Measurements from ENCODE around the gene ATP5PD. TPM values are rescaled to one million over a fixed set of nuclear protein-coding genes. Genes with fewer than 3 reads are reported as not detected.

Gene ATP5PD
- total RNA-seq, 1 donor from 2014 or later: 809 TPM

DNA sequence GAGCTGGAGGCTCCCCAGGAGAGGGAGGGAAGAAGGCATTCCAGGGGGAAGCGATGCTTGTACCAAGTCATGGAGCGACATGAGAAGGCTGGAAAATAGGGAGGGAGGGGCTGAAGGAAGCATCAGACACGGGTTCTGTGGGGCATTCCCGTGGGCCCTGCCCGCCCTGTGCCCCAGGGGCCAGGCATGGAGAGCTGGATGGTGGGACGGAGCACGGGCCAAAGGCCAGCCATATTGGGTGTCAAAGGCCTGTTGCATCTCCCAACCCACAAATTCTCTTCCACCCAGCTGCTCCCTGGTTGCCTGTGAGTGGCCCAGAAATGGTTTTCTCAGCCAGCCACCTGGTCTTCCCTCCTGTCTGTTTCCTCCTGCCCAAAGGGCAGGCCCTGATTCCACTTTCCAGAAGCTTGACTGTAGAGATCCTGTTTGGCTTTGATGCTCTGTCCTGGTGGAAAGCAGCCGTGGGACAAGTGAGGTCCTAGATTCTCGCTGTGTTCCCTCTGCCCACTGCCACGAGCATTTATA, 56.1 kb downstream of the ATP5PD start:
- no peaks in the 10 kb centered on the region for H3K27me3 ChIP-seq (ENCODE audit: low read depth)
- H3K4me1 ChIP-seq: peaks cover 63% of the 10 kb centered on the region
- no peak for DNase-seq
- no peaks in the 10 kb centered on the region for H3K9me3 ChIP-seq (replicated peaks)
- H3K4me3 ChIP-seq: no peak overlapping the region
- TF ChIP-seq, protein P1, sequence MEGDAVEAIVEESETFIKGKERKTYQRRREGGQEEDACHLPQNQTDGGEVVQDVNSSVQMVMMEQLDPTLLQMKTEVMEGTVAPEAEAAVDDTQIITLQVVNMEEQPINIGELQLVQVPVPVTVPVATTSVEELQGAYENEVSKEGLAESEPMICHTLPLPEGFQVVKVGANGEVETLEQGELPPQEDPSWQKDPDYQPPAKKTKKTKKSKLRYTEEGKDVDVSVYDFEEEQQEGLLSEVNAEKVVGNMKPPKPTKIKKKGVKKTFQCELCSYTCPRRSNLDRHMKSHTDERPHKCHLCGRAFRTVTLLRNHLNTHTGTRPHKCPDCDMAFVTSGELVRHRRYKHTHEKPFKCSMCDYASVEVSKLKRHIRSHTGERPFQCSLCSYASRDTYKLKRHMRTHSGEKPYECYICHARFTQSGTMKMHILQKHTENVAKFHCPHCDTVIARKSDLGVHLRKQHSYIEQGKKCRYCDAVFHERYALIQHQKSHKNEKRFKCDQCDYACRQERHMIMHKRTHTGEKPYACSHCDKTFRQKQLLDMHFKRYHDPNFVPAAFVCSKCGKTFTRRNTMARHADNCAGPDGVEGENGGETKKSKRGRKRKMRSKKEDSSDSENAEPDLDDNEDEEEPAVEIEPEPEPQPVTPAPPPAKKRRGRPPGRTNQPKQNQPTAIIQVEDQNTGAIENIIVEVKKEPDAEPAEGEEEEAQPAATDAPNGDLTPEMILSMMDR (IDR thresholded peaks at IDR 0.05; ENCODE audit: borderline replicate concordance): no peak
- intact Hi-C loops (cut with micrococcal nuclease): no loop called here
- H3K36me3 ChIP-seq: peaks cover 6% of the 10 kb centered on the region
- peak overlapping the region; percentile 65 for H3K27ac ChIP-seq (replicated peaks)

Other genes with a start within 250 kb of the ATP5PD start
- 0.52 TPM for gene GRIN2C, start 187.1 kb downstream of the ATP5PD start, total RNA-seq
- 5.7 TPM for gene FDXR, start 174.0 kb downstream of the ATP5PD start, total RNA-seq
- gene FADS6, start 153.3 kb downstream of the ATP5PD start, total RNA-seq: not detected
- not detected for gene USH1G, start 123.7 kb downstream of the ATP5PD start, total RNA-seq
- gene OTOP2, start 122.7 kb downstream of the ATP5PD start, total RNA-seq: not detected
- not detected for gene OTOP3, start 111.1 kb downstream of the ATP5PD start, total RNA-seq
- 7.2 TPM for gene HID1, start 74.2 kb downstream of the ATP5PD start, total RNA-seq
- gene CDR2L, start 59.3 kb downstream of the ATP5PD start, total RNA-seq: 17.4 TPM
- gene MRPL58, start 34.3 kb downstream of the ATP5PD start, total RNA-seq: 50.6 TPM
- 23.1 TPM for gene KCTD2, start 256 bp upstream of the ATP5PD start, total RNA-seq
- gene SLC16A5, start 41.0 kb upstream of the ATP5PD start, total RNA-seq: 8.4 TPM
- gene ARMC7, start 63.0 kb upstream of the ATP5PD start, total RNA-seq: 6.2 TPM
- gene NT5C, start 84.8 kb upstream of the ATP5PD start, total RNA-seq: 25.9 TPM
- 13.8 TPM for gene JPT1, start 107.5 kb upstream of the ATP5PD start, total RNA-seq
- 183 TPM for gene SUMO2, start 136.0 kb upstream of the ATP5PD start, total RNA-seq
- 21.2 TPM for gene NUP85, start 158.7 kb upstream of the ATP5PD start, total RNA-seq
- 18.8 TPM for gene GGA3, start 214.6 kb upstream of the ATP5PD start, total RNA-seq
- 115 TPM for gene MRPS7, start 214.9 kb upstream of the ATP5PD start, total RNA-seq
- 11.9 TPM for gene MIF4GD, start 224.3 kb upstream of the ATP5PD start, total RNA-seq
- gene SLC25A19, start 242.5 kb upstream of the ATP5PD start, total RNA-seq: 16.0 TPM

Measured in left ventricle myocardium inferior (tissue), 1 donor.